ENCODE results near the gene RAMAC. TPM values are rescaled to one million over a fixed set of nuclear protein-coding genes. Genes with fewer than 3 reads are reported as not detected.
A peak's percentile ranks its signal among the peaks of the same experiment; 100 is the strongest.
"Not testable (repeated sequence)": the region's sequence is repeated elsewhere in the genome, so short reads cannot be mapped to it uniquely, and the experiment has no call there.

RAMAC gene
- polyA plus RNA-seq, 2 of the 4 experiments (the other 2 are of a cell fraction), result 38.9 to 68.1 TPM

DNA sequence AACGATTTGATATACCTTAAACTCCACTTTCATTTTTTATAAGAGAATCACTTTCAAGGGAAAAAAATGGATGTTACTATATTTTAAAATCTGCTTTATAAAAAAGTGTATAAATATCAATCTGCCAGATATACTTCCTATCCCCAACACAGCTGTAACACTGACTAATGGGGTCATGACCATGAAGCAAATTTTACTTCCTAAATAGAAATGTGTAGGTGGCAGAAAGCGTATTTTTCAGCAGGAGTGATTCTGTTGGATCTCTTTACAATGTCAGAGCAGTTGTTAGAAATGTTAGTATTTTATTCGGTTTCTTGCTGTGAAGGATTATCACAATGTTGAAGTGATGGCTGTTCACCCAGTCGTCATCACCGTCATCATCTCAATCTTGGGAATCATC is 30.9 kb downstream of the RAMAC start (continued):
- TF ChIP-seq HOXB5 (CRISPR knock-in tag; IDR thresholded peaks at IDR 0.05), result no peak

DNA sequence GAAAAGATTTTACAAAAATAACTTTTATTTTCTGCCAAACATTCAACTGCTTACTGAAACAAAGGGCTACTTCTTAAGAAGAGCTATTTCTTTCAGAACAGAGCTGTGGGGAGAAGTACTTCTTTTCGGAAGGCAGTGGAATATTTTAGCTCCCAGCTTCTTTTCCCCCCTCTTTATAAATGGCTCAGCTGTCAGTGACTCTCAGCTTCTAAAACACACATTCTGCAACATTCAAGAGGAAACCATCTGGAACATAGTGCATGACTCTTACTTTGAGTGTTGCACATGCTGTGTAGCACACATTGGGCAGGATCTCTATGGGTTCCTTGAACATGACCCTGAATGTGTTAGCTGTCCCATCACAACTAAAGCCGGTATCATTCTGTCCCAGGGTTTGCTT is 32.4 kb downstream of the RAMAC start:
- Histone ChIP-seq H3K4me3 (no peak overlapping the region), H3K4me1 (no peaks in the 10 kb centered on the region), H3K9me3 (no peaks in the 10 kb centered on the region), H3K4me2 (no peak overlapping the region), H3K27ac (no peak overlapping the region)
- CTCF ChIA-PET, result interaction anchor here (1.6 to 8.3 kb wide), 2 partner anchors 7 to 18 kb away, joined by 3 to 60 read pairs; partner anchors contain the start of gene C15orf40
- ATAC-seq (no peak), FAIRE-seq (peak; percentile 59), DNase-seq (ENCODE audit: low read depth in 1 of 2, low spot score in 1 of 2) (no peak)
- POLR2A ChIA-PET, result no interaction called here
- 94% methylated on average over 2 of the region's 2 CpGs for WGBS (ENCODE audit: missing lambda C conversion rate)
- TF ChIP-seq JUNB (IDR thresholded peaks at IDR 0.05) (no peak), HDAC2 (IDR thresholded peaks at IDR 0.05) (no peak), CBX2 (IDR thresholded peaks at IDR 0.05; ENCODE audit: borderline replicate concordance, low read depth) (no peak), KDM5A (IDR thresholded peaks at IDR 0.05) (no peak), EHF (CRISPR knock-in tag; IDR thresholded peaks at IDR 0.05) (no peak), CBX8 (IDR thresholded peaks at IDR 0.05) (no peak), EHMT2 (IDR thresholded peaks at IDR 0.05; ENCODE audit: low read depth) (no peak), ZNF302 (CRISPR knock-in tag; IDR thresholded peaks at IDR 0.05) (no peak), NFE2L2 (conservative IDR thresholded peaks at IDR 0.05; ENCODE audit: low read length) (no peak), POLR2AphosphoS2 (conservative IDR thresholded peaks at IDR 0.05; ENCODE audit: low read length) (no peak), EP300 (IDR thresholded peaks at IDR 0.05) (no peak), HOXB5 (CRISPR knock-in tag; IDR thresholded peaks at IDR 0.05) (no peak)
- TF ChIP-seq, protein P1, sequence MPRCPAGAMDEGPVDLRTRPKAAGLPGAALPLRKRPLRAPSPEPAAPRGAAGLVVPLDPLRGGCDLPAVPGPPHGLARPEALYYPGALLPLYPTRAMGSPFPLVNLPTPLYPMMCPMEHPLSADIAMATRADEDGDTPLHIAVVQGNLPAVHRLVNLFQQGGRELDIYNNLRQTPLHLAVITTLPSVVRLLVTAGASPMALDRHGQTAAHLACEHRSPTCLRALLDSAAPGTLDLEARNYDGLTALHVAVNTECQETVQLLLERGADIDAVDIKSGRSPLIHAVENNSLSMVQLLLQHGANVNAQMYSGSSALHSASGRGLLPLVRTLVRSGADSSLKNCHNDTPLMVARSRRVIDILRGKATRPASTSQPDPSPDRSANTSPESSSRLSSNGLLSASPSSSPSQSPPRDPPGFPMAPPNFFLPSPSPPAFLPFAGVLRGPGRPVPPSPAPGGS (IDR thresholded peaks at IDR 0.05), result no peak

DNA sequence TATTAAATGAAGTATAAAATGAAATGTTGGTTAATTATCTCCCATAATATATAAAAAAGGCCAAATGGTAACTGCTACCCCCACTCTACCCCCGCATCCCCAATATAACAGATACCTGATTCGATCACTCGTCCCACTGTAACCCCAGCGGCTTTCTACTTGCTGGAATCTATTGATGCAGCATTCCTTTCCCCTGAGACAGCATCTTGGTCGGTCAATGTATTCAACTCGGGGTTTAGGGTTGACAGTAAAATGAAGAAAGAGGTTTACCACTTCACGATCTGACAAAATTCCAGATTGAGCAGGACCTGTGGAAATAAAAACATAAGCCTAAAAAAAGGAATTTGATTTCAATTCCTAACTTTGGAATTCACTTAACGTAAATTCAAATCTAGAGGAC is 44.0 kb downstream of the RAMAC start:
- DNase-seq (ENCODE audit: low read depth in 1 of 2, low spot score in 1 of 2) (no peak), FAIRE-seq (no peak), ATAC-seq (no peak)
- TF ChIP-seq EHF (CRISPR knock-in tag; IDR thresholded peaks at IDR 0.05), result no peak
- TF ChIP-seq CHD4 (IDR thresholded peaks at IDR 0.05; ENCODE audit: borderline replicate concordance), result no peak
- TF ChIP-seq CBX8 (IDR thresholded peaks at IDR 0.05), result no peak
- no peak for TF ChIP-seq MAZ (IDR thresholded peaks at IDR 0.05; ENCODE audit: borderline replicate concordance, low read depth, low read length)
- TF ChIP-seq JUN (IDR thresholded peaks at IDR 0.05), result no peak
- Histone ChIP-seq H3K4me2 (no peak overlapping the region), H3K27ac (no peak overlapping the region), H3K4me3 (no peak overlapping the region), H3K4me1 (no peaks in the 10 kb centered on the region), H3K9me3 (no peaks in the 10 kb centered on the region)
- 85% methylated on average over 8 of the region's 8 CpGs for WGBS (ENCODE audit: missing lambda C conversion rate)
- CTCF ChIA-PET, result no interaction called here
- POLR2A ChIA-PET, result no interaction called here

DNA sequence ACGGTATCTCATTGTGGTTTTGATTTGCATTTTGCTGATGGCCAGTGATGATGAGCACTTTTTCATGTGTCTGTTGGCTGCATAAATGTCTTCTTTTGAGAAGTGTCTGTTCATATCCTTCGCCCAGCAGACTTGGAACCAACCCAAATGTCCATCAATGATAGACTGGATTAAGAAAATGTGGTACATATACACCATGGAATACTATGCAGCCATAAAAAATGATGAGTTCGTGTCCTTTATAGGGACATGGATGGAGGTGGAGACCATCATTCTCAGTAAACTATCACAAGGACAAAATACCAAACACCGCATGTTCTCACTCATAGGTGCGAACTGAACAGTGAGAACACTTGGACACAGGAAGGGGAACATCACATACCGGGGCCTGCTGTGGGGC is 45.2 kb downstream of the RAMAC start:
- FAIRE-seq; H3K4me3 ChIP-seq; ATAC-seq; H3K4me2 ChIP-seq; POLR2A ChIA-PET; H3K4me1 ChIP-seq; H3K9me3 ChIP-seq; DNase-seq (ENCODE audit: low read depth in 1 of 2, low spot score in 1 of 2); H3K27ac ChIP-seq; CTCF ChIA-PET: not testable (repeated sequence)
- 0 out of 2 replicates have a peak, but pooled peaks have one; percentile 49 for TF ChIP-seq KDM1A (IDR thresholded peaks at IDR 0.05; ENCODE audit: low read depth)
- WGBS (ENCODE audit: missing lambda C conversion rate), result 91% methylated on average over 6 of the region's 6 CpGs

DNA sequence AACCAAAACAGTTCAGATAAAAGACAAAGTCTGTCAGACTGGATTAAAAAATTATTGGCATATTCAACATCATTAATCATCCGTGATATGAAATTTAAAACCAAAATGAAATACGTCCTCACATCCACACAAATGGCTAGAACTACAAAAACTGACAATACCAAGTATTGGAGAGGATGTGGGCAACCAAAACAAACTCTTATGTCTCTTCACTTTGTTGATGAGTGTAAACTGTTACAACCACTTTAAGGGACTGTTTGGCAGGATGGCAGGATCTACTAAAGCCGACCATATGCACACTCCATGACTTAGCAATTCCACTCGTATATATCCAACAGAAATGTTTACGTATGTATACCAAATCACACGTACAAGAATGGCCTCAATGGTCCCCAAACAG is 50.2 kb downstream of the RAMAC start:
- Histone ChIP-seq H3K9me3 (no peaks in the 10 kb centered on the region), H3K4me3 (no peak overlapping the region), H3K27ac (no peak overlapping the region), H3K4me1 (no peaks in the 10 kb centered on the region), H3K4me2 (no peak overlapping the region)
- POLR2A ChIA-PET, result no interaction called here
- ATAC-seq (no peak), DNase-seq (ENCODE audit: low read depth in 1 of 2, low spot score in 1 of 2) (no peak), FAIRE-seq (peak; percentile 49)
- CTCF ChIA-PET, result no interaction called here
- 91% methylated on average over 6 of the region's 6 CpGs for WGBS (ENCODE audit: missing lambda C conversion rate)
- TF ChIP-seq JUNB (IDR thresholded peaks at IDR 0.05), result no peak
- TF ChIP-seq, protein P2, sequence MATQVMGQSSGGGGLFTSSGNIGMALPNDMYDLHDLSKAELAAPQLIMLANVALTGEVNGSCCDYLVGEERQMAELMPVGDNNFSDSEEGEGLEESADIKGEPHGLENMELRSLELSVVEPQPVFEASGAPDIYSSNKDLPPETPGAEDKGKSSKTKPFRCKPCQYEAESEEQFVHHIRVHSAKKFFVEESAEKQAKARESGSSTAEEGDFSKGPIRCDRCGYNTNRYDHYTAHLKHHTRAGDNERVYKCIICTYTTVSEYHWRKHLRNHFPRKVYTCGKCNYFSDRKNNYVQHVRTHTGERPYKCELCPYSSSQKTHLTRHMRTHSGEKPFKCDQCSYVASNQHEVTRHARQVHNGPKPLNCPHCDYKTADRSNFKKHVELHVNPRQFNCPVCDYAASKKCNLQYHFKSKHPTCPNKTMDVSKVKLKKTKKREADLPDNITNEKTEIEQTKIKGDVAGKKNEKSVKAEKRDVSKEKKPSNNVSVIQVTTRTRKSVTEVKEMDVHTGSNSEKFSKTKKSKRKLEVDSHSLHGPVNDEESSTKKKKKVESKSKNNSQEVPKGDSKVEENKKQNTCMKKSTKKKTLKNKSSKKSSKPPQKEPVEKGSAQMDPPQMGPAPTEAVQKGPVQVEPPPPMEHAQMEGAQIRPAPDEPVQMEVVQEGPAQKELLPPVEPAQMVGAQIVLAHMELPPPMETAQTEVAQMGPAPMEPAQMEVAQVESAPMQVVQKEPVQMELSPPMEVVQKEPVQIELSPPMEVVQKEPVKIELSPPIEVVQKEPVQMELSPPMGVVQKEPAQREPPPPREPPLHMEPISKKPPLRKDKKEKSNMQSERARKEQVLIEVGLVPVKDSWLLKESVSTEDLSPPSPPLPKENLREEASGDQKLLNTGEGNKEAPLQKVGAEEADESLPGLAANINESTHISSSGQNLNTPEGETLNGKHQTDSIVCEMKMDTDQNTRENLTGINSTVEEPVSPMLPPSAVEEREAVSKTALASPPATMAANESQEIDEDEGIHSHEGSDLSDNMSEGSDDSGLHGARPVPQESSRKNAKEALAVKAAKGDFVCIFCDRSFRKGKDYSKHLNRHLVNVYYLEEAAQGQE (IDR thresholded peaks at IDR 0.05), result no peak
- TF ChIP-seq, protein P3, sequence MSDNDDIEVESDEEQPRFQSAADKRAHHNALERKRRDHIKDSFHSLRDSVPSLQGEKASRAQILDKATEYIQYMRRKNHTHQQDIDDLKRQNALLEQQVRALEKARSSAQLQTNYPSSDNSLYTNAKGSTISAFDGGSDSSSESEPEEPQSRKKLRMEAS (IDR thresholded peaks at IDR 0.05), result no peak
- TF ChIP-seq, protein P4, sequence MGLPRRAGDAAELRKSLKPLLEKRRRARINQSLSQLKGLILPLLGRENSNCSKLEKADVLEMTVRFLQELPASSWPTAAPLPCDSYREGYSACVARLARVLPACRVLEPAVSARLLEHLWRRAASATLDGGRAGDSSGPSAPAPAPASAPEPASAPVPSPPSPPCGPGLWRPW (IDR thresholded peaks at IDR 0.05), result no peak
- no peak for TF ChIP-seq EP300 (IDR thresholded peaks at IDR 0.05)
- TF ChIP-seq NFE2L2 (conservative IDR thresholded peaks at IDR 0.05; ENCODE audit: low read length), result no peak
- TF ChIP-seq KDM5A (IDR thresholded peaks at IDR 0.05), result no peak

All from A549 (cell line).